Hematopoietic multipotent progenitor cell treated with erythropoietin and hydrocortisone succinate and interleukin-3 and kit ligand, for 15 days (in vitro differentiated cells): Measurements from ENCODE around the gene MRC2.
"Not testable (repeated sequence)": the region's sequence is repeated elsewhere in the genome, so short reads cannot be mapped to it uniquely, and the experiment has no call there.

Experiments used
- DNase-seq: peaks from one replicate; pipeline ENCODE4 v3.0.0-alpha.2; 2015; ENCODE audit warnings: low spot score

The MRC2 gene

DNA sequence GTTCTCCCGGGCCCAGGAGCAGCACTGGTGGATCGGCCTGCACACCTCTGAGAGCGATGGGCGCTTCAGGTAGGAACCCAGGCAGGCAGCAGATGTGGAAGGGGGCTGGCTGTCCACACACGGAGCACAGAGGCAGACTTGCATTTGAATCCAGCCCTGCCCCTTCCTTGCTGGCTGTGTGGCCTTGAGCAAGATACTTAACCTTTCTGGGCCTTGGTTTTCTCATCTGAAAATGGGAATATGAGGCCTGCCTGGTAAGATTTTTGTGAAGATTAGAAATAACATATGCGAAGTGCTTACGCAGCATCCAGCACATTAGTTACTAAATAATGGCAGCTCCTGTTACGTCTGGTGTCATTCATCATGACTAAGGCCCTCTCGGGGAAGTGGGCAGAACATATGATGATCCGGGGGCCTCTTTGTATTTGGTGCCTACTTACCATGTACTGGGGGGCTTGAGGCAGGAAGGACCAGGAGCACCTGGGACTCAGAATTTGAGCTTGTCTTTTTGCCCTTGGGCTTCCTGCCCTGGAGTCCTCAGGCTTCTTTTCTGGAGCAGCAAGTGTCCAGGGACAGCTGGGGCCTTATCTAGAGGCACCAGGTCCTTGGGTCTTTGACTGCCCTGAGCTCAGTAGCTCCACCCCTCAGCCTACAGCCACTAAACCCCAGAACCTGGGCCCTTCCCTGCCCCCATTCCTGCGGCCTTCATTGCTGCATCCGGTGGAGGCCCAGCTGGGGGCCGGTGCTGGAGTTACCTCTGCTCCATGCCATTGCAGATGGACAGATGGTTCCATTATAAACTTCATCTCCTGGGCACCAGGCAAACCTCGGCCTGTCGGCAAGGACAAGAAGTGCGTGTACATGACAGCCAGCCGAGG lies 53.8 kb downstream of the MRC2 start:
- DNase-seq = peak; percentile 83

GRCh38 chr17:62681939-62682381 lies 54.5 kb downstream of the MRC2 start:
- no peak for DNase-seq

DNA sequence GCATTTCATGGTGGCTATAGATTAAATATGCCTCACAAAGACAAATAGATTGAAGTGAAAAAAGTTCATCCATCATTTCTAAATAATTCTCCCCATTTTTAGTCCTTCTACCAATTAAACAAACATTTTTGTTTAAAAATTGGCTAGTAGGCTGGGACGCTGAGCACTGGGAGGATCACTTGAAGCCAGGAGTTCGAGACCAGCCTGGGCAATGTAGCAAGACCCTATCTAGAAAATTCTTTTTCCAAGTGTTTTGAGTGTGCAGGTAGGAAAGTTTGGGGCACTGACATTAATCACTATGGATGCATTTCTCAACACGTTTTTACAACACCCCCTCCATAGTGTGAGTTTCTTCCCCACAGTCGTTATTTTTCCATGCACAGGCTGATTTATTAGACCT lies 56.7 kb downstream of the MRC2 start:
- no peak for DNase-seq

- no peak for DNase-seq
Measured at GRCh38 chr17:62687997-62688396, 60.5 kb downstream of the MRC2 start.

GRCh38 chr17:62688398-62689160 lies 61.1 kb downstream of the MRC2 start:
- no peak for DNase-seq

DNA sequence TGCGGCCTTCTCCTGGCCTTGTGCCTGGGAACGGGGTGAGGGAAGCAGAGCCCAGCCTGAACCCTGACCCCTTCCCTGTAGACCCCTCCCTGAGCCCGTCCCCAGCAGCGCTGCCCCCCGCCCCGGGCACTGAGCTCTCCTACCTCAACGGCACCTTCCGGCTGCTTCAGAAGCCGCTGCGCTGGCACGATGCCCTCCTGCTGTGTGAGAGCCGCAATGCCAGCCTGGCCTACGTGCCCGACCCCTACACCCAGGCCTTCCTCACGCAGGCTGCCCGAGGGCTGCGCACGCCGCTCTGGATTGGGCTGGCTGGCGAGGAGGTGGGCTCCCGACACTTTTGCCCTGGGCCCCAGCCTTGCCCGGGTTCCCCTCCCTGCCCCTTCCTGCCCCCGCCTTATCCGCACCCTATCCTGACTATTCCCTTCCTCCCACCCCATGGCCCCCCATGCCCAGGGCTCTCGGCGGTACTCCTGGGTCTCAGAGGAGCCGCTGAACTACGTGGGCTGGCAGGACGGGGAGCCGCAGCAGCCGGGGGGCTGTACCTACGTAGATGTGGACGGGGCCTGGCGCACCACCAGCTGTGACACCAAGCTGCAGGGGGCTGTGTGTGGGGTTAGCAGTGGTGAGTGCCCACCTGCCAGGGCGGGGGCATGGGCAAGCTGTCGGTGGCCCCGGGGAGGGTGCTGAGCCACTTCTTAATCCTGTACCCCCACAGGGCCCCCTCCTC lies 62.1 kb downstream of the MRC2 start:
- DNase-seq = no peak

DNA sequence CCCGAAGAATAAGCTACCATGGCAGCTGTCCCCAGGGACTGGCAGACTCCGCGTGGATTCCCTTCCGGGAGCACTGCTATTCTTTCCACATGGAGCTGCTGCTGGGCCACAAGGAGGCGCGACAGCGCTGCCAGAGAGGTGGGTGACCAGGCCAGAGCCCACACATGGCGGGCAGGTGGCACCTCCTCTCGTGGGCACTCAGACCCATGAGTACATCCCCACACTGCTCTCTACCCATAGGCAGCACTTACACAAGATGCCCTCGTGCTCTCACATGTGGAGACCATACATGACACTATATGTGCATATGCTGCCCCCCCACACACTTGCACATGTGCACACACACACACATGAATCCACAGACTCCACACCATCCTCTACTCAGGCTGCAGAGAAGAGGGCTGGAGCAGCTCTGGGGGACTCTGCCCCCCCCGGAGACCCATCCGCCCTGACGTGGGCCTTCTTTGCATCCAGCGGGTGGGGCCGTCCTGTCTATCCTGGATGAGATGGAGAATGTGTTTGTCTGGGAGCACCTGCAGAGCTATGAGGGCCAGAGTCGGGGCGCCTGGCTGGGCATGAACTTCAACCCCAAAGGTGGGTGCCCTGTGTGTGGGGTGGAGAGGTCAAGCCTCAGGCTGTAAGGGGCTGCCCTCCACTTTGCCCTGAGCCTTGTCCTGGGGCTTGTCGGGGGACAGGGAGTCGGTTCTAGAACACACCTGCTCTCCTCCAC lies 62.9 kb downstream of the MRC2 start:
- no peak for DNase-seq

GRCh38 chr17:62691589-62691915 lies 64.1 kb downstream of the MRC2 start:
- DNase-seq = not testable (repeated sequence)

GRCh38 chr17:62692159-62692651 lies 64.7 kb downstream of the MRC2 start:
- peak; percentile 44 for DNase-seq

DNA sequence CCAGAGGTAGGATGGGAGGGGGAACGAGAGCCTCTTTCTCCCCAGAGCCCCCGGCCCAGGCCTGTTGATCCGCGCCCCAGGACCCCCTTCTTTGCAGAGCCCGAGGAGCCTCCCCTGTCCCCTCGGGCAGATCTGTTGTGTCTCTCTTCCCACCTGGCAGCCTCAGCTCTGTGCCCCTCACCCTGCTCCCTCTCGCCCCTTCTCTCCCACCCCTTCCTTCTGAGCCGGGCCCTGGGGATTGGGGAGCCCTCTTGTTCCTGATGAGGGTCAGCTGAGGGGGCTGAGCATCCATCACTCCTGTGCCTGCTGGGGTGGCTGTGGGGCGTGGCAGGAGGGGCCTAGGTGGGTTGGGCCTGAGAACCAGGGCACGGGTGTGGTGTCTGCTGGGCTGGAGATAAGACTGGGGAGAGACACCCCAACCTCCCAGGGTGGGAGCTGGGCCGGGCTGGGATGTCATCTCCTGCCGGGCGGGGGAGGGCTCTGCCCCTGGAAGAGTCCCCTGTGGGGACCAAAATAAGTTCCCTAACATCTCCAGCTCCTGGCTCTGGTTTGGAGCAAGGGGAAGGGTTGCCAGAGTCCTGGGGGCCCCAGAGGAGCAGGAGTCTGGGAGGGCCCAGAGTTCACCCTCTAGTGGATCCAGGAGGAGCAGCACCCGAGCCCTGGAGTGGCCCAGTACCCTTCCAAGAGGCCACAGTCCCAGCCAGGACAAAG lies 65.4 kb downstream of the MRC2 start:
- DNase-seq = peak; percentile 95

DNA sequence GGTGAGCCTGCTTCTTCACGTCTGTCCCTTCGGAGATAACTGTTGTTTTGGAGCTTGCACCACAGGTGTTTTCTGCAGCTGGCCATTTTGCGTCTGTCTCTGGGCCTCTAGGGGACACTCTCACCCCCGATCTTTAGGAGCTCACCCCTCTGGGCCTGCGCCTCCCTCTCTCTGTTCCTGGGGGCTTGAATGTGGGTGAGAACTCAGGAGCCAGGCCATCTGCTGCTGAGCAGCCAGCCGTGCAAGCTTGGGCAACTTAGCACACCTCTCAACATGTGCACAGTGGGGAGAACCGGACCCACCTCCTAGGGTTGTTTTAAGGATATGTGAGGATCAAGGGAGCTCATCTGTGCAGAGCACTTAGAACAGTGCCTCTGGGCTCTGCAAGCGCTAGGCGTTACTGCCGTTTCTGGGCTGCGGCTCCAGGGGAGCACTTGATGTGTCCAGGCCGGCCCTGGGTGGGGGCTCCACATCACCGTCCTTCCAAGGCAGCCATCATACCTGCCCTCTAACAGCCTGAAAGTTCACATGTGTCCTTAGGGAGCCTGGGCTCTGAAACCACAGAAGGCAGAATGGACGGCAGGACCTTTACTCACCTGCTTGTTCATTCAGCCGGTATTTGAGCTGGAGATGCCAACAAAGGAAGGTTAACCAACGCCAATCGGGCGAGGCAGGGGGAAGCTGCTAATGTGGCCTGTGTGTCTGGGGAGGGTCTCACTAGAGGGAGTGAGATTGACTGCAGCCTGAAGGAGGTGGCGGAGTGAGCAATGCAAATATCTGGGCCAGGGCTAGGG lies 66.3 kb downstream of the MRC2 start:
- DNase-seq = peak; percentile 44

GRCh38 chr17:62695093-62695738 lies 67.7 kb downstream of the MRC2 start:
- DNase-seq = peak; percentile 34

GRCh38 chr17:62696256-62696655 lies 68.8 kb downstream of the MRC2 start:
- DNase-seq = no peak

- no peak for DNase-seq
Measured at GRCh38 chr17:62696726-62697490, 69.4 kb downstream of the MRC2 start.

DNA sequence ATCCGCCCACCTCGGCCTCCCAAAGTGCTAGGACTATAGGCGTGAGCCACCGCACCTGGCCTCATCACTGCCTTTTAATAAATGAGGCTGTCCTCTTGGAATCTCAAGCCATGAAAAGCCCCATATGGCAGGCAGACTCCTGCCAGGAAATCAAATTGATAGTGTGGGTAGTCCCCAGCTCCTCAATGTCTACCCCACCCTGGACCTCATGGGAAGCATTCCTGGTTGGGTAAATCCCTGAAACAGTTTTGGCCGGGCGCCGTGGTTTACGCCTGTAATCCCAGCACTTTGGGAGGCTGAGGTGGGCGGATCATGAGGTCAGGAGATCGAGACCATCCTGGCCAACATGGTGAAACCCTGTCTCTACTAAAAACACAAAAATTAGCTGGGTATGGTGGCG lies 71.0 kb downstream of the MRC2 start:
- not testable (repeated sequence) for DNase-seq

DNA sequence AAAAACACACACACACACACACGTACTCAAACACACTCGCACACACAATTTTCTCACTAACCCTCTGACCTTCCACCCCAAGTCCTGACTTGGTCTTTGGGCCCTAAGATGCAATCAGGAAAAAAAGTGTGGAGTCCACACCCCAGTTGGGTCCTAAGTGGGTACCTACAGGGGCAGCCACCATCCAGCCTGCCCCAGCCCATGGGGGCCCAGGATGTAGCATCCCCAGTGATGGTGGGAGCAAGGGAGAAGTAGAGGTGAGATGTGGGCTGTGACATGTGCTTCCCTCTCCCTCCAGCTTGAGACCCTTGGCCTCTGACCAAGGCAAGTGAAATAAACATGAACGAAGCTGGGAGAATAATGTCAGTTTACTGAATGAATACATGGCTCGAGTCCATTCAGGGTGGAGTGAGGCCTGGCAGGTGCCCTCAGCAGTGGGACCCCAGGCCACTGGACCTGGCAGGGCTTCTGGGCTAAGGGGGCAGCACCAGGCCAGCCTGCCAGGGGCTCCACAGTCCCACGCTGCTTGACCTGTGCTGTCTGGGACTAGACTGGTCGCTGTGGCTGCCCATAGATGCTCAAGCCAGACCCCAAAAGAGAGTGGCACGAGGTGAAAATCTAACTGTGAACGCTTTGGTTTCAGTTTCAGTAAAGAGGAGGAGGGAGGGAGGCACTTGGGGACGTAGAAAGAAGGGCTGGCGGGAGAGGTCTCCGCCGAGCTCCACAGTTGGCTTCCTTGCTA lies 73.7 kb downstream of the MRC2 start:
- DNase-seq = no peak

DNA sequence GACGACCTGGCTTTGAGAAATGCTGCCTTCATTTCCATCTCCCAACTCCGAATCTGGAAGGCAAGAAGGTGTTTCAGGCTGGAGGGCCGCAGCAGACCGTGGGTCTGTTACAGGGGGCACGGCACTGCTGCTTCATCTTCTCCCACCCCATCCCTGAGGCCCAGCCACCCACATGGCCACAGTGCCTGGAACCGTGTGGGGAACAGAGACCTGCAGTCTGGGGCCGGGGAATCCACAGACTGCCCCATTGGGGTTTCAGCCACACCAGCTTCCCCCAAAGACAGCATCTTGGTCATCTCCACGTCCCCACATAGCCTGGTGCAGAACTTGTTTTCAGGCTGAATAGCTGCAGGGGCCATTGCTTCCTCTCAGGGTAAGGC lies 74.2 kb downstream of the MRC2 start:
- no peak for DNase-seq

DNA sequence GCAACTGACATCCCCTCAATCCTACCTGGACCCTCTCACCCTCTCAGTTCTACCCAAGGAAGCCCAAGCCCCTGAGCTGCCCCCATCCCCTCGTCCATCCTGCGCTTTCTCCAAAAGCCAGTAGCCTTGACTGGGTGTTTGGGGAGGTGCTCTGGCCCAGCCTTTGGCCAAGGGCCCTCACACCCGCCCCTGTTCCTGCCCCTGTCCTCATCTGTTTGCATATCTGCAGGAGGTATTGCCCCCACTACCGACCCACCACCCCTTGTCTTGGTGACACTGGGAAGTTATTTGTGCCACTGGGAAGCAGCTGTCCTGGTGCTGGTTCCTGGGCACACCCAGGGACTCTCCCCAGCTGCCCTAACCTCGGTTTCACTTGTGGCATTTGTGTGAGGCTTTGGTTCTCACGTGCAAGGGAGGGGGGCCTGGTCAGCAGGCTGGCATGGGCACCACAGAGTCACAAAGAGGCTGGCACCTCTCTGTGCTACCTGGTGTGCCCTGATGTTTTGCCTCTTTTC lies 75.3 kb downstream of the MRC2 start:
- DNase-seq = no peak
